ENCODE measurements around the gene HSF5.

GRCh38 chr17:58537266-58537665 lies 49.1 kb upstream of the HSF5 start:
- TF ChIP-seq CTCF (IDR thresholded peaks at IDR 0.05) (no peak), EZH2 (IDR thresholded peaks at IDR 0.05; ENCODE audit: borderline replicate concordance, insufficient read depth, low read depth, low read length, poor library complexity, severe bottlenecking) (no peak)
